Activated T-helper 1 cell treated with anti-CD3 and anti-CD28 coated beads, Interleukin-12 subunit alpha, Interleukin-12 subunit beta, Interleukin-2, Interleukin-4 antibody, amounts not matched to agents 30 ng/mL and 10 ng/mL and 1 ng/mL, durations not matched to agents 14 hours and 24 hours and 36 hours (primary cell): ENCODE measurements around the gene DCP1A. TPM values are rescaled to one million over a fixed set of nuclear protein-coding genes. Genes with fewer than 3 reads are reported as not detected.
"Not testable (repeated sequence)": the region's sequence is repeated elsewhere in the genome, so short reads cannot be mapped to it uniquely, and the experiment has no call there.

ENCODE experiments used
- DNase-seq: peaks from one replicate; pipeline ENCODE4 v3.0.0; 2021; ENCODE audit warnings: low spot score
- H3K27ac Mint-ChIP-seq: one replicate; pipeline ENCODE4 v1.8.0; 2021; ENCODE audit warnings: mild to moderate bottlenecking, mixed read lengths
- H3K27me3 Mint-ChIP-seq: one replicate; pipeline ENCODE4 v1.8.0; 2022; ENCODE audit warnings: mild to moderate bottlenecking, moderate library complexity, mixed read lengths; ENCODE audit not compliant: insufficient read depth
- H3K36me3 Mint-ChIP-seq: one replicate; pipeline ENCODE4 v1.8.0; 2021; ENCODE audit warnings: low read depth, mixed read lengths
- H3K4me1 Mint-ChIP-seq: one replicate; pipeline ENCODE4 v1.8.0; 2021; ENCODE audit warnings: low read depth, mixed read lengths
- H3K4me3 Mint-ChIP-seq: one replicate; pipeline ENCODE4 v1.8.0; 2021; ENCODE audit warnings: mild to moderate bottlenecking, moderate library complexity, mixed read lengths
- H3K9me3 Mint-ChIP-seq: one replicate; pipeline ENCODE4 v1.8.0; 2021; ENCODE audit warnings: mixed read lengths
- intact Hi-C: fragments of 100-400 bp; cut with micrococcal nuclease; formaldehyde crosslinking; loops from one replicate; pipeline ENCODE4 v1.15.1; 2024
- total RNA-seq: library from RNA; stranded (reverse); gene quantifications from 2 replicates; pipeline ENCODE4 v1.2.3, GENCODE V29; 2022

The DCP1A gene
- 46.3 and 48.6 TPM in 2 replicates for total RNA-seq

DNA sequence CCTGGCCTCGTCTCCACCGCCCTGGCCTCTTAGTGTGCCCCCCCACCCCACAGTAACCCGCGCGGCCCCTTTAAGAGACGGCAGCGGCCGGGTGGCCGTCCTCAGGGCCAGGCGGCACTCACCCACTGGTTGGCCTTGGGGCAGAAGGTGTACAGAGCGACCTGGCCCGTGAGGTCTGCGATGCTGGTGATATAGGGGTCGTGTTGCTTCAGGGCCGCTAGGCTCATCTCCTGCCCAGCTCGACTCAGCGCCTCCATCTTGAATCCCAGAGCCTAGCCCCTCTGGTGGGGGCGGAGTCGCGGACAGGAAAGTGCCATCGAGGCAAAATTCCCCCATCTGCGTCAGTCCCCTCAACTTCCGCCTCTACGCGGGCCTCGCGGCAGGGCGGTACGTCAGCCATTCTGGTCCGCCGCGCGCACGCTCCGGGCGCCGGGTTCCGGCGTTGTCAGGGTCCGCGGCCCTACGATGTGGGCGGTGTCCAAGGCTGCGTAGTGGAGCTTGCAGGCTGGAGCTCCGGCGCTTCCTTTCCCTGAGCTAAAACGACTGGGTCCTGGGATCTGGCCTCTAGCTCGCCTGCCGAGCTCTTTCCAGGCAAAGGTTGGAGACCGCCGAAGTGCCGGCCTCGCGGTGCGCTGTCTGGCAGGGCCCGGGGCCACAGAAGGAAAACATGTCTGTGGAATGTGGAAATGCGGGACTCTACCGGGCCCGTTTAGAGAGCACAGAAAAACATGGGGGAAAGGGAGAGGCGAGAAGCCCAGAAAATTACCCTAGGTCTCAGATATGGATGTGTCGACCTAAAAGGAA is at the start of gene DCP1A:
Gene DCP1A, minus strand, starts transcription at position 283 of the 804 bp plus-strand sequence. Its CDS starts 26 bp downstream, at position 257.
- Mint-ChIP-seq H3K27ac (peak within 1 kb of the TSS; percentile 98), H3K9me3 (no peaks in the 10 kb centered on the region), H3K4me3 (peak within 1 kb of the TSS; percentile 98), H3K27me3 (no peaks in the 10 kb centered on the region), H3K4me1 (peaks cover 37% of the 10 kb centered on the region), H3K36me3 (peaks cover 23% of the 10 kb centered on the region)
- intact Hi-C loops, result loop anchor here (1.0 to 5.0 kb wide), 6 partner anchors 92 to 1405 kb away; partner anchors contain the start of genes PARP3, RFT1, RRP9 and SELENOK
- peak; percentile 96 for DNase-seq

DNA sequence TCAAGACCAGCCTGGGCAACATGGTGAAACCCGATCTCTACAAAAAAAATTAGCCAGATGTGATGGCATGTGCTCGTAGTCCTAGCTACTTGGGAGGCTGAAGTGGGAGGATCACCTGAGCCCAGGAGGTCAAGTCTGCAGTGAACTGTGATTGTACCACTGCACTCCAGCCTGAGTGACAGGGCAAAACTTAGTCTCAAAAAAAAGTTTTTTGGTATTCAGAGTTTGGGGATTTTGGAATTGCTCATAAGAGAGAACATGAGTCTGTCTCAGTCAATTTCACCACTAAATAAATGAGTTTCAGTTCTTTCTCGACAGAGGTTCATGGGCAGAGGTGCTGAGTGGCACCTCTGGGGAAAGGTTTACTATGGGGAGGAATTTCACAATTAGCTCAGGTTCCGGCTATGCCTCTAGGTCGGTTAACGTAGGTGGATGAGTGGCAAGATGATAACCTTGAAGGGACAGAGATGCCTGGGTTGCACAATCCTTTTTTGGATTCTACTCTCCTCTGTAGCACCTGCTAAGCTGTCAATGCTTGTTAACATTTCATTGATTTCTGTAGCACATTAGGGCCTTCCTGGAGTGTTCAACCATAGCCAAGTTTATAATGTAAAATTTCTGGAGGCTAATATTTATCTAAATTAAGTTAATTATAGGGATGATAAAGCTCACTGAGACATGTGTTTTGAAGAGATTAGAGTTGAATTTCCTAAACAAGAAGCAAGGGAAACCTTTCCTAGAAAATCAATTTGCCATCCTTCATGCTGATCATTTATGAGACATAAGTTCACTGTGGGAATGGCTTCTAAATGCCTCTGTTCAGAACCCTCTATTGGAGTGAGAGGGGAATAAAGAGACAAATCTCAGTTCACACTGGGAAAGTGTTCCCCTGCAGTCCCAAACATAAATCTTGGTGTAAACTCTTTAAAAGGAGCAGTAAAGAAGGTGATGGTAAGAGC is 37.4 kb upstream of the DCP1A start:
- DNase-seq, result no peak
- Mint-ChIP-seq H3K36me3 (no peaks in the 10 kb centered on the region), H3K9me3 (no peaks in the 10 kb centered on the region), H3K4me1 (no peaks in the 10 kb centered on the region), H3K27ac (no peak overlapping the region), H3K27me3 (peaks cover 22% of the 10 kb centered on the region), H3K4me3 (no peak overlapping the region)
- intact Hi-C loops, result no loop called here

DNA sequence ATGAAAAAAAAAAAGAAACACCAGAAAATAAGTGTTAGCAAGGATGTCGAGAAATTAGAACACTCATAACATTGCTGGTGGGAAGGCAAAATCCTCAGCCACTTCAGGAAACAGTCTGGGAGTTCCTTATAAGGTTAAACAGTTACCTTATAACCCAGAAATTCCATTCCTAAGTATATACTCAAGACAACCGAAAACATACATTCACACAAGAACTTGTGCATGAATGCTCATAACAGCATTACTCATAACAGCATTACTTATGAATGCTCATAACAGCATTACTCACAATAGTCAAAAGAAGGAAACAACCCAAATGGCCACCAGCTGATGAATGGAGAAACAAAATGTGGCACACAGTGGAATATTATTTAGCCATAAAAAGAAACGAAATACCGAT is 34.8 kb upstream of the DCP1A start:
- intact Hi-C loops, result no loop called here
- no peaks in the 10 kb centered on the region for H3K9me3 Mint-ChIP-seq
- no peak overlapping the region for H3K4me3 Mint-ChIP-seq
- H3K27me3 Mint-ChIP-seq, result peaks cover 25% of the 10 kb centered on the region
- no peaks in the 10 kb centered on the region for H3K4me1 Mint-ChIP-seq
- no peaks in the 10 kb centered on the region for H3K36me3 Mint-ChIP-seq
- DNase-seq, result no peak
- H3K27ac Mint-ChIP-seq, result peak overlapping the region; percentile 62

DNA sequence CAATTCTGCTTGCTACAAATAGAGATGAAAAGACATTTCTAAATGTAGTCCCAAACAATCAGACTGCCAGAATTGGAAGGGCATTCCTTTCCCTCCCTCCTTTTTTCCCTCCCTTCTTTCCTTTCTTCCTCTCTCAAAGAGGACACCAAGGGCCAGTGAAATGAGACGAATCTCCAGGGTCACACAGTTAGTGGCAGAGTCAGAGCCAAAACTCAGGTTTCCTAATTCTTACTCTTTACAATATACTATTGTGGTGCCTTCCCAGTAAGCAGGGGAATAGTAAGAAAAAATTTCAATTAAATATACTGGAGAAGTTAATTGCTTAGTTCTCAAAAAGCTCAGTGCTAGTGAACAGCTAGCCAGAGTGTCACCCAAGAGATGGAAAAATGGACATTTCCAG is 33.0 kb upstream of the DCP1A start:
- Mint-ChIP-seq H3K36me3 (no peaks in the 10 kb centered on the region), H3K9me3 (no peaks in the 10 kb centered on the region), H3K27me3 (peaks cover 18% of the 10 kb centered on the region), H3K4me3 (no peak overlapping the region), H3K27ac (no peak overlapping the region), H3K4me1 (no peaks in the 10 kb centered on the region)
- intact Hi-C loops, result loop anchor here (2.0 kb wide), 1 partner anchor 26 kb away; no protein-coding TSS in a partner anchor
- DNase-seq, result no peak

DNA sequence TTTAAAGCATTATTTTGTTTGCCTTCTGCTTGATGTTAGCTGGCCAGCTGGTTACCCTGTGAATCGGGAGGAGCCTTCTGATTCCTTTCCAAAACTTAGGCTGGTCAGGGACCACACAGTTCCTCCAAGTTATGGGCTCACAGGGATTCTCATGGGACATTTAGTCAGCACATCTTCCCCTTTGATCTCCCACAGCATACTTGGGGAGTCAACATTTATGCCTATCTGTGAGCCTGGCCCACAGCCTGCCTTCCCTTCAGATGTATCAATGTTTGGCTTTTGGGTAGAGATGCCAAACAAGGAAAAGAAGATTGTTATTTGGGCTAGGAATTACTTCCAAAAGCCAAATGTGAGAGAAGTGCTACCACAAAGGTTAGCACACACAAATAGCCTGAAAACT is 32.6 kb upstream of the DCP1A start:
- Mint-ChIP-seq H3K27me3 (peaks cover 18% of the 10 kb centered on the region), H3K27ac (no peak overlapping the region), H3K9me3 (no peaks in the 10 kb centered on the region), H3K4me1 (no peaks in the 10 kb centered on the region), H3K36me3 (no peaks in the 10 kb centered on the region), H3K4me3 (no peak overlapping the region)
- DNase-seq, result no peak
- intact Hi-C loops, result loop anchor here (2.0 to 10.0 kb wide), 2 partner anchors 25 to 135 kb away; no protein-coding TSS in a partner anchor

DNA sequence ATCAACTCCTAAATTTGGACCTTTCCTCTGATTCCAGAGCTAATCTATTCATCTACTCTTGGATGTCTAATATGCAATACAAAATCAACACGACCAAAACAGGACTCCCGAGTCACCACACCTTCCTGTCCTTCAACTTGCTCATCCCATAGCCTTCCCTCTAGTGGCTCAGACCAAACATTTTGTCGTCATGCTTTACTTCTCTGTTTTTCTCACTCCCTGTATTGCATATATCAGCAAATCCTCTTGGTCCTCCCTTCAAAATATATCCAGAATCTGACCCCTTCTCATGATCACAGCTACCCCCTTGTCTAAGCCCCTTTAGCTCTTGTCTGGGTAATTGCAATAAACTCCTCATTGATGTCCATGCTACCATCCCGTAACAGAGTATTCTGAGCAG is 30.5 kb upstream of the DCP1A start:
- H3K4me1 Mint-ChIP-seq, result no peaks in the 10 kb centered on the region
- no peak for DNase-seq
- H3K27ac Mint-ChIP-seq, result no peak overlapping the region
- H3K9me3 Mint-ChIP-seq, result no peaks in the 10 kb centered on the region
- H3K27me3 Mint-ChIP-seq, result peaks cover 18% of the 10 kb centered on the region
- H3K4me3 Mint-ChIP-seq, result no peak overlapping the region
- intact Hi-C loops, result loop anchor here (10.0 kb wide), 1 partner anchor 137 kb away; no protein-coding TSS in a partner anchor
- H3K36me3 Mint-ChIP-seq, result no peaks in the 10 kb centered on the region

DNA sequence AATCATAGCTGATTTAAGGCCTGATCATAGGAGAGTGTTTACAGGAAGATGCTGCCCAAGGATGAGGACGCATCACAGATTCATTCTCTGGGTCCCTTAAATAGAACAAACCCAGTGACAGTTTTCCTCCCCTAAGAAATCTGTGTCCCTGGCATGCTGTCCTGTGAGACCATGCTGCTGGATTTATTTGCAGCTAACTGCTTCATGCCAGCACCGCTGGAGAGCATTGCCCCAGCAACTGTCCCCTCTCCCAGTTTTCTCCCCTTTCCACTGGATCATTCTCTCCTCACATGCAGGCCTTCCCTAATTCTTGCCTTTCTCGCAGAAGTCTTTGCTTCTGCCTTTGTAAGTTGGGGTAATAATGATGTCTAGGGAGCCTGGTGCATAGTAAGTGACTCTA is 29.3 kb upstream of the DCP1A start:
- Mint-ChIP-seq H3K4me1 (no peaks in the 10 kb centered on the region), H3K4me3 (no peak overlapping the region), H3K27me3 (peaks cover 15% of the 10 kb centered on the region), H3K9me3 (no peaks in the 10 kb centered on the region), H3K36me3 (no peaks in the 10 kb centered on the region), H3K27ac (no peak overlapping the region)
- intact Hi-C loops, result loop anchor here (1.0 to 10.0 kb wide), 2 partner anchors 138 to 334 kb away; no protein-coding TSS in a partner anchor
- DNase-seq, result no peak

DNA sequence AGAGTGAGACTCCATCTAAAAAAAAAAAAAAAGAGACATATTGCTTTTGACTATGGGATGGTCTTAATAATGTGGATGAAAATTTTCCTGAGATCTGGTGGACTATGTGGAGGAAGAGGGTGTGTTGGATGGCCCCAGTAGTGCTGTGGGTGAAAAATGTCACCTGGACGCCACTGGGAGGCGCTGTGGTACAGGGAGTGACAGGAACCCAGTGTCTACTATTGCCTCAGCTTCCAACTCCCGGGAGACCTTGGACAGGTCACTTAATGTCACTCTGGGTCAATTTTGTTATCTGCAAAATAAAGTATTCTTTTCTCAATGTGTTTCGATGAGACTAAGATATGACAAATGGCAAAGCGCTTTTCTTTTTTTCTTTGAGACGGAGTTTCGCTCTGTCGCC is 27.7 kb upstream of the DCP1A start:
- intact Hi-C loops, result loop anchor here (2.0 to 10.0 kb wide), 2 partner anchors 76 to 140 kb away; no protein-coding TSS in a partner anchor
- no peak overlapping the region for H3K4me3 Mint-ChIP-seq
- H3K36me3 Mint-ChIP-seq, result no peaks in the 10 kb centered on the region
- DNase-seq, result peak; percentile 5
- H3K4me1 Mint-ChIP-seq, result no peaks in the 10 kb centered on the region
- H3K27me3 Mint-ChIP-seq, result peaks cover 14% of the 10 kb centered on the region
- H3K9me3 Mint-ChIP-seq, result no peaks in the 10 kb centered on the region
- no peak overlapping the region for H3K27ac Mint-ChIP-seq

DNA sequence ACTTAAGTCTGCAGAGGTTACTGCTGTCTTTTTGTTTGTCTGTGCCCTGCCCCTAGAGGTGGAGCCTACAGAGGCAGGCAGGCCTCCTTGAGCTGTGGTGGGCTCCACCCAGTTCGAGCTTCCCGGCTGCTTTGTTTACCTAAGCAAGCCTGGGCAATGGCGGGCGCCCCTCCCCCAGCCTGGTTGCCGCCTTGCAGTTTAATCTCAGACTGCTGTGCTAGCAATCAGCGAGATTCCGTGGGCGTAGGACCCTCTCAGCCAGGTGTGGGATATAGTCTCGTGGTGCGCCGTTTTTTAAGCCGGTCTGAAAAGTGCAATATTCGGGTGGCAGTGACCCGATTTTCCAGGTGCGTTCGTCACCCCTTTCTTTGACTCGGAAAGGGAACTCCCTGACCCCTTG is 23.4 kb upstream of the DCP1A start:
- not testable (repeated sequence) for H3K4me3 Mint-ChIP-seq, H3K27ac Mint-ChIP-seq, H3K4me1 Mint-ChIP-seq, H3K27me3 Mint-ChIP-seq, H3K9me3 Mint-ChIP-seq, H3K36me3 Mint-ChIP-seq, DNase-seq
- intact Hi-C loops, result loop anchor here (10.0 kb wide), 1 partner anchor 144 kb away; no protein-coding TSS in a partner anchor

DNA sequence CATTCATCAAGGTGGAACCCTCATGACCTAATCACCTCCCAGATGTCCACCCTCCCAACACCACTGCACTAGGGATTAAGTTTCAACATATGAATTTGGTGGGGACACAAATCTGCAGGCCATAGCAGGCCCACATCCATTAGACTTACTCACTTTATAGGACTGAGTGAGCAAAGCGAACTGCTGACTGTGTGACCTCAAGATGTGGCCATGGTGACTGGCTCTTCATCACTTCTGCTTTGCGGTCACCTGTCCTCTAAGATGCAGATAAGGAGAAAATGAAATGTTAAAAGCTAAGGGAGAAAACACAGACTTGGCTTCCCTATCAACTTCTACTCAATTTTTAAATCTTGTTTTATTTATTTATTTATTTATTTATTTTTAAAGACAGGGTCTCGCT is 14.5 kb upstream of the DCP1A start:
- intact Hi-C loops, result no loop called here
- no peaks in the 10 kb centered on the region for H3K36me3 Mint-ChIP-seq
- no peak overlapping the region for H3K27ac Mint-ChIP-seq
- no peaks in the 10 kb centered on the region for H3K9me3 Mint-ChIP-seq
- no peak overlapping the region for H3K4me3 Mint-ChIP-seq
- peaks cover 2% of the 10 kb centered on the region for H3K27me3 Mint-ChIP-seq
- H3K4me1 Mint-ChIP-seq, result no peaks in the 10 kb centered on the region
- DNase-seq, result no peak

DNA sequence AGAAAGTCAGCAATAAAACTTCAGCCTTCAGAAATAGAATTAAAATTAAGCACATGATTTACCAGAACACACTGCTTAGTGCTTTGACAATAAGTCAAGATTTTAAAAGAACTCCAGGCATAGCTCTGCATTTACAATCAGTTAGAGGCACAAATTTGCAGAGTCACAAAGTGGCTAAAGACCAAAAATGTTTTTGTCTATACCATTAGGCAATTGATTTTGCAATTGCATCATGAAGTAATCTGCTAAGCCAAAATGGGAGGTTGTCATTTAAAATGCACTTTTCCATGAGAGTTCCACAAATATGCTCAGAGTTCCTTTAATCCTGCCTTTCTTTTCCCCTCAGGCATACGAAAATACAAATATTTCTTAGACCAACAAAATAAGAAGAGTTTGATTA is 10.1 kb upstream of the DCP1A start:
- H3K36me3 Mint-ChIP-seq, result no peaks in the 10 kb centered on the region
- H3K27ac Mint-ChIP-seq, result no peak overlapping the region
- H3K27me3 Mint-ChIP-seq, result peaks cover 4% of the 10 kb centered on the region
- H3K4me1 Mint-ChIP-seq, result peaks cover 8% of the 10 kb centered on the region
- H3K4me3 Mint-ChIP-seq, result no peak overlapping the region
- no peaks in the 10 kb centered on the region for H3K9me3 Mint-ChIP-seq
- DNase-seq, result no peak
- intact Hi-C loops, result no loop called here

DNA sequence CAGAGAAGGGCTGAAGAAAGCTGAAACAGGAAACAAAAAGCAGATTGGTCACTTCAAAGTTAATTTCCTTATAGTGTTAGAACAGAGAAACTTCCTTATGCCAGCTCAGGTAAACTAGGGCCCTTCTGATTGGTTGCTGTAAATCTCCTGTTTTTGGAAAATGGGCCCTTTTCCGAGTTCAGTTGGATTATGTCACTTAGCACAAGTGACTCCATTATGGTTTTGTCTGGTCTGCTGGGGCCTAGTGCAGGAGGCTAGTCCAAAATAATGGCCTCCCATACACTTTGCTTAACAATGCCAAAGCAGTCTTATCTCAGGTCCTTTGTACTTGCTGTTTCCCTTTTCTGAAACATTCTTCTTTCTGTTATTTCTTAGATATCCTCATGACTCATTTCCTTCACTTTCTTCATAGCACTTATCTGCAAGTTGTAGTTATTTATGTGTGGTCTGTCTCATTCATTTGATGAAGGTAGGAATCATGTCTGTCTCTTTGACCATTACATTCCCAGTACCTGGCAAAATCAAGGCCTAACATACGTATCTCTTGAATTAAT is 7.7 kb upstream of the DCP1A start:
- Mint-ChIP-seq H3K36me3 (no peaks in the 10 kb centered on the region), H3K27me3 (peaks cover 4% of the 10 kb centered on the region), H3K4me1 (peaks cover 8% of the 10 kb centered on the region), H3K27ac (no peak overlapping the region), H3K9me3 (no peaks in the 10 kb centered on the region), H3K4me3 (no peak overlapping the region)
- intact Hi-C loops, result loop anchor here (2.0 kb wide), 1 partner anchor 26 kb away; no protein-coding TSS in a partner anchor
- no peak for DNase-seq
